AG09319 (cell line): ENCODE results near the gene PLD5.
"Not testable (repeated sequence)": the region's sequence is repeated elsewhere in the genome, so short reads cannot be mapped to it uniquely, and the experiment has no call there.

Source experiments
- DNase-seq: peaks from one replicate; pipeline ENCODE4 v3.0.0-alpha.2; 2010; ENCODE audit warnings: low read depth; ENCODE audit errors: extremely low read depth
- CTCF ChIP-seq: IDR thresholded peaks from 2 replicates; pipeline ENCODE4 v1.5.1; 2011; ENCODE audit warnings: low read depth, mild to moderate bottlenecking, inconsistent platforms, low read length, moderate library complexity

Gene PLD5

GRCh38 chr1:242128951-242129502 lies 395.5 kb downstream of the PLD5 start:
- no peak for TF ChIP-seq CTCF
- DNase-seq = no peak

GRCh38 chr1:242120432-242120831 lies 404.1 kb downstream of the PLD5 start:
- no peak for DNase-seq
- TF ChIP-seq CTCF = no peak

- no peak for DNase-seq
- no peak for TF ChIP-seq CTCF
Measured at GRCh38 chr1:242100921-242101320, 423.6 kb downstream of the PLD5 start.

- not testable (repeated sequence) for DNase-seq
Measured at GRCh38 chr1:242097283-242097682, 427.2 kb downstream of the PLD5 start.

GRCh38 chr1:242093116-242093515 lies 431.4 kb downstream of the PLD5 start:
- no peak for DNase-seq
- no peak for TF ChIP-seq CTCF

GRCh38 chr1:242089911-242090310 lies 434.6 kb downstream of the PLD5 start:
- DNase-seq = no peak

GRCh38 chr1:242088875-242089274 lies 435.6 kb downstream of the PLD5 start:
- no peak for TF ChIP-seq CTCF
- no peak for DNase-seq

More at GRCh38 chr1:242089911-242090310, 434.6 kb downstream of the PLD5 start:
- no peak for TF ChIP-seq CTCF

- TF ChIP-seq CTCF = no peak
- DNase-seq = no peak
Measured at GRCh38 chr1:242086706-242087105, 437.8 kb downstream of the PLD5 start.
